NCI-H1092 treated with DMSO at 0.1 percent for 48 hours (cell line): ENCODE measurements around the gene FRK.
"Not testable (repeated sequence)": the region's sequence is repeated elsewhere in the genome, so short reads cannot be mapped to it uniquely, and the experiment has no call there.

Experiments
- DNase-seq: peaks from one replicate; lab custom pipeline; 2025; lab: John Stamatoyannopoulos, UW

The FRK gene

DNA sequence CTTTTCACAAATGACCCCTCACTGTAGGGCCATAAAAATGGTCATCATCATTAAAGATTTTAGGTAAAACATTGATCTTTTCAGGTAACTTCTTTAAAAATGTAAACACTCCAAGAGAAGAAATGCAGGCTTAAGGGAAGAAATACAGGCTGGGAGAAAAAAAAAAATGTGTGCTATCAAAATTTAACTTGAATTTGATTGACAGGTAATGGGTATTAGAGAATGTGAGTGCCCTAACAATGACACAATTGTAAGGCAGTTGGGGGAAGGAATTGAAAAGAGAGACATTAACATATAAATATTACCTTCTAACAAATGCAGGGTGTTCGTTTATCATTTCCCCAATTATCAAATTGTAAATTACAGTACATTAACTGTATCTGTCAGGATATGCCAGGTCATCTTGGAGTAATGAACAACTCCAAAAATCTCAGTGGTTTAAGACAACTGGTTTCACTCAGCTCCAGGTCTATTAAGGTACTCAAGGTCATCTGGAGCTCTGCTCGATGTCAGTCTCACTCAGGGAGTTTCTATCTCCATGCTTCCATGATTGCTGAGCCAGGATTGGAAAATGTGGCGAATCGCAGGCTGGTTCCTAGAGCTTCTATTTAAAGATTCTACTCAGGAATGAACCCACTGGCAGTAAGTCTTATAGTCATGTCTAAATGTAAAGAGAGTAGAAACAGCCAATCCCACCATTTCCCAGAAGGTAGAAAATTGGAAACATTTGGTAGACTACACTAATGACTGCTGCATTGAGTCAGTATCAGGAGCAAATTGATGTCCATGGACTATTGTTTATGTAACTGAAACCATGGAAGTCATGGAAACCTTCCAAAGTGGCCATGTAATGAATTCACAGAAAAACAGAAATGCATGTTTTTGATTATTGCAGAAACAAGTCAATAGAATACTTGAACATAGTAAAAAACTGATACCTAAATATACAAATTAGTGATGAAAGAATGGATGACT is 55.6 kb downstream of the FRK start:
- no peak for DNase-seq

GRCh38 chr6:116003668-116004067 is 57.0 kb downstream of the FRK start:
- no peak for DNase-seq

- DNase-seq, result no peak
Measured at GRCh38 chr6:116002756-116003155, 57.9 kb downstream of the FRK start.

DNA sequence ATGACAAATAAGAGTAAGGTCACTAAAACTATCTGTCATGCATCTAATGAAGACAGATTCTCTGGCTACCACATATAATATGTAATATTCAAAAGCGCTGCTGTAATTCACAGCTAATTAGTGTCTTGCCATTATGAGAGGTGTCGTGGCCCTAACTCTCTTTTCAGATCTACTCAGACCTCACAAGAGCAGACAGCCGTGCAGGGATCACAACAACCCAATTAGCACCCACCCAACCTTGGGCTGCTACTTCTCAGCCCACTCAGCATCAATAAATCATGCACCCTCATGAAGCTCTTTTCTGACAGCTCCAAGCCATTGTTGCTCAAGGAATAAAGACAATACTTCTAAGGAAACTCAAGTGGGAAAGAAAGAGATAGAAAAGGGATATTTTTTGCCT is 61.5 kb downstream of the FRK start:
- no peak for DNase-seq

DNA sequence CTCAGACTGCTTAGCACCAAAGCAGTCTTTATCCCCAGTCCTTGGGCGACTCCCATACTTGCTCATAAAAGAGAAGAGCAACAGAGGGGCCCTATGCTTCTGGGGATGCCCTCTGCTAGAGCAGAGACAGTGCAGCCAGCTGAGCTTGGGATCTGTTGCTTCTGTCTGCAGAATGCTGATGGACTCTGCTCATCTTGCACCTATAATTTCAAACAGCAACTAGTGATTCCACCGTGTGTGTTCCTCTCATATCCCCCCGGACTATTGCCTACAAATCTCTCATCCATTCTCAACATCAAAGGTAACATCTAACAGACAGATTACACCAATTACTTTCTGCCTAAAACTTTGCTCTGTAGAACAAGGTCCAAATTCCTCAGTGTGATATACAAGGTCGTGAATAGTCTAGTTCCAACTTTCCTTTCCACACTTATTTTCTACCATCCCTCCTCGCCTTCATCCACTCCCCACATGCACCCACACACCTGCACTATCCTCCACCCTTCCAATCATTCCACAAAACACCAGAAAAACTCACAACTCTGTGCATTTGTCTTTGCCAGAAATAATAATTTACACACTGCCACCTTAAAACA is 62.6 kb downstream of the FRK start:
- DNase-seq, result no peak

- no peak for DNase-seq
Measured at GRCh38 chr6:115986026-115986425, 74.7 kb downstream of the FRK start.

DNA sequence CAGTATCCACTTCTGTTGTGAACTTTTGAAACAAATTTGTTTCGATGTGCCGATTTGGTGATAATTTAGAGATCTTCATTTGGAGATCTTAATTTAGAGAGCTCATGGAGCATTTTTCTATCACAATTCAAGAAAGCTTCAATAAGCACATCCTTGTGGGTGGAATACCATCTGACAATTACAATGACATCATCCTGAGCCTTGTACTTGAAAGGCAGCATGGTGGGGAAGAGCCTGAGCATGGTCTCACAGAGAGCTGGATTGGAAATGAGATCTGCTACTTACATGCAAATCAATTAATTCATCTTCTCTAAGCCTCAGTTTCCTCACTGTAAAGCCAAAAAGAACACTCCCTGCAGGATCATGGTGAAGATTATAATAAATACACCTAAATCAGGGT is 75.9 kb downstream of the FRK start:
- DNase-seq, result no peak

- DNase-seq, result no peak
Measured at GRCh38 chr6:115983998-115984397, 76.7 kb downstream of the FRK start.

- no peak for DNase-seq
Measured at GRCh38 chr6:115982453-115982852, 78.2 kb downstream of the FRK start.

GRCh38 chr6:115977220-115977619 is 83.5 kb downstream of the FRK start:
- no peak for DNase-seq

GRCh38 chr6:115976321-115976870 is 84.3 kb downstream of the FRK start:
- DNase-seq, result no peak

DNA sequence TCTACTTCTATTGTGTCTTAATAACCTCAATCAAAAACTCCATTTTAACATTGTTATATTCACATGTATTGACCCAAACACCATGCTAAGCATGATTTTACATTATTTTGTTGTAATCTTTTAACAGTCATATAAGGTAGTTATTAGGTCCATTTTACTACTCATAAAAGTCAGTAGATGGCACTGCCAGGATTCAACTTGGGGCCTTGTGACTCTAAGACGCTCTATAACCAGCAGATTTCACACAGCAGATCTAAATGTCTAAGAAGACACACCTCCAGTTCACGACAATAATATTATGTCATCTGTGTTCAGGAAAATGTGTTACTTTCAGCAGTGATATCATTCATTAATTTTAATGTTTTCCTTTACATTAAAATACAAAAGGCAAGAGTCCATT is 88.0 kb downstream of the FRK start:
- DNase-seq, result no peak

DNA sequence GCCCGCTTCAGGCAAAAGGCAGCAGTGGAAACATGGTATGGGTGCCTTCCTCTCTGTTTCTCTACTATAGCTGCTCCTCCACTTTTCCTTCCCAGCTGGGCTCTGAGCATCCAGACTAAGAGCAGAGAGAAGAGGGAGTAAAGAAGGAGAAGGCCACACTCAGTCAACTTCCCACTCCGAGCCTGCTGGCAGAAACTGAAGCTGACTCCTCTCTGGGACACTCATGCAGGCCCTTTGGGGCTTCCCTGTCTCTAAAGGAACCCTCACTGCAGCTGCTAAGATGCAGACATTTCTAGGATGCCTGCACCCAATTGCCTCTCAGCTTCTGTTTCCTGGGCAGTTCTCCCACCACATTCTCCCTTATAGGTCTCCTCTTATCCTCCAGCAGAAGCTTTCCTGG is 88.9 kb downstream of the FRK start:
- DNase-seq, result no peak

DNA sequence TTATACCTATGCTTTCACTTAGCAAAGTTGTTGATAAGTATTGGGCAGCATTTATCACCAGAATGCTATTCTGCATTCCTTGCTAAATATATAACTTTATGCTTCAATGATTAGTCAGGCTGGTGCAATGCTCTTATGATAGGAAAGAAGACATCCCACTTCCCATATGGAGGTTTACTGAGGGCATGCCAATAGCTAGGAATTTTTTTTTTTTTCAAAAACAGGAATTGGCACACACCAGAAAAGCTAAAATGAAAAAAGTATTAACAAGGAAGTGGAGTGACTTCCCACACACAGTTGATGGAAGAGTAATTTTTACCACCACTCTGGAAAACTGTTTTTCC is 90.8 kb downstream of the FRK start:
- DNase-seq, result no peak

- DNase-seq, result no peak
Measured at GRCh38 chr6:115969207-115969929, 91.3 kb downstream of the FRK start.

DNA sequence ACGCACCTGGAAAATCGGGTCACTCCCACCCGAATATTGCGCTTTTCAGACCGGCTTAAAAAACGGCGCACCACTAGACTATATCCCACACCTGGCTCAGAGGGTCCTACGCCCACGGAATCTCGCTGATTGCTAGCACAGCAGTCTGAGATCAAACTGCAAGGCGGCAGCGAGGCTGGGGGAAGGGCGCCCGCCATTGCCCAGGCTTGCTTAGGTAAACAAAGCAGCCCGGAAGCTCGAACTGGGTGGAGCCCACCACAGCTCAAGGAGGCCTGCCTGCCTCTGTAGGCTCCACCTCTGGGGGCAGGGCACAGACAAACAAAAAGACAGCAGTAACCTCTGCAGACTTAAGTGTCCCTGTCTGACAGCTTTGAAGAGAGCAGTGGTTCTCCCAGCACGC is 100.4 kb downstream of the FRK start:
- not testable (repeated sequence) for DNase-seq

DNA sequence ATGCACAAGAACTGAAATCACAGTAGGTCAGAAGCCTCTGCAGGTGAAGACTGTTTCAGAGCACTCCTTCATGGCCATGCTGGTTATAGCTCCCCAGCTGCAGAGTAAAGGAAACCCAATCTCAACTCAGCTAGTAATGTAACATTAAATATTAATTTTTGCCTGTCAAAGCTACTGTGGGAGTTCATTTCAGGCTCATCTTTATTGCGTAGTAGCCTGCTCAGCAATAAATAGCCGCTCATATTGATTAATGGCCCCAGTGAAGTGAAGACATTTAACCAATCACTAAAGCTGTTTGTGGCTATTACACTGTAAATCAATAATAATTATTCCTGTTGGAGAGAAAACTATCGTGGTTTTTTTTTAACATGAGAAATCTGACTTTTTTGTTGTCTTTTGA is 101.7 kb downstream of the FRK start:
- DNase-seq, result no peak

DNA sequence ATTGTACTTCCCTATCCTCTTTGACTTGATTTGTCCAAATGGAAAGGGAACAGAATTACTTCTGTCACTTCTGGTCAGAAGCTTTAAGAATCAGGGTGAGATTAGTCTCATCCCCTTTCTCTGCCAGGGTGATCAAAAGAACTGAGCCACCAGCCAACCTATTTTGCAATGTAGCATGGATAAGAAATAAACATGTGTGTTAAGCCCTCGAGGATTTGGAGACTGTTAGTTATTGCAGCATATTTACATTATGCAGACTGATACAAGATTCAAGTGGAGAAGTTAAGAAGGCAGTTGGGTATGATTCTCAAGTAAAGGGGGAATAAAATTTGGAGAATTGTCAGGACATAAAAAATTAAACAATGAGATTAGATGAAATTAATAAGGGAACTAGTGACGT is 106.0 kb downstream of the FRK start:
- DNase-seq, result no peak

DNA sequence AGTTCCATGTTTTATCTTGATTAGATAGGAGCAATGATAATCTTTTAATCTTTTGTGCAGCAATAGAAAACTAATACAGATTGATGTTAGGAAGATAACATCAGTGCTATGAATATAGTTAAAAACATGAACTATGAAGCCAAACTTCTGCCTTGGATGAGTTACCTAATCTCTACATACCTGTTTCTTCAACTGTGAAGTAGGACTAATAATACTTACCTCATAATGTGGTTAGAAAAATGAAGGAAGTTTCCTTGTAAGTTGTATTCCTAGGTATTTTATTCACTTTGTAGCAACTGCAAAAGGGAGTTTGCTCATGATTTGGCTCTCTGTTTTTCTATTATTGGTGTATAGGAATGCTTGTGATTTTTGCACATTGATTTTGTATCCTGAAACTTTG is 111.9 kb downstream of the FRK start:
- no peak for DNase-seq

DNA sequence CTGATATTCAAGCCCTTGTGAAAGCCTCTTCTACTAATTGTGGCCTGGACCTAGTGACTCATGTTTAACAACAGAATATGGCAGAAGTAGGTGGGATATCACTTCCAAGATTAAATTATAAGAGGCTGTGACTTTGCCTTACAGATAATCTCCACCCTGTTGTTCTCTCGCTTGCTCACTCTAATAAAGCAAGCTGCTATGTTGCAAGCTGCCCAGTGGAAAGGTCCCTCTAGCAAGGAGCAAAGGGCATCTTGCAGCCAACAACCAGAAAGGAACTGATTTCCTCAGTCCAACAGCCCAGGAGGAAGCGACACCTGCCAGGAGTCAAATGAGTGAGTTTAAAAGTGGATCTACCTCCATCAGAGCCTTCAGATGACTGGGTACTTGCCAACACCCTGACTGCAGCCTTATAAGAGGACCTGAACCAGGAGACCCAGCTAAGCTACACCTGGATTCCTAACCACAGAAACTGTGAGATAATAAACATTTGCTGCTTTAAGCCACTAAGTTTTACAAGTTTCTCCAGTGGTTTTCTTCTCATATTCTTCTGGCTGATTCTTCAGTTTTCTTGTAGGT is 112.6 kb downstream of the FRK start:
- no peak for DNase-seq

DNA sequence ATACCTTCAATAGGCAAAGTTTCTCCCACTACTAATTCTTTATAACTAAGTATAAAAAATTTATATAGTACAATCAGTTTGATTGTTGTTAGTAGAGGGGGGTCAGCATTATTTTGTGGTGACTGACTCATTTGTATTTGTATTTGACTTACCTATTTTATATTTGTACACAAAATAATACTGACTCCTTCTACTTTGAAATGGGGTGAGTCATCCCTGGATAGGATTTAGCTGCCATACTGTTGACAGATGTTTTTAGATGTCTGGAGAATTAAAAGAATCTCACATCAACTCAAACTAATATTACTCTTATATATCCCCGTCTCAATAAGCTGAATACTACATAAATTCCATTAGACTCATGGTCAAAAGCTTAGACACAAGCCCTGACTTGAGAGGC is 114.9 kb downstream of the FRK start:
- DNase-seq, result no peak

DNA sequence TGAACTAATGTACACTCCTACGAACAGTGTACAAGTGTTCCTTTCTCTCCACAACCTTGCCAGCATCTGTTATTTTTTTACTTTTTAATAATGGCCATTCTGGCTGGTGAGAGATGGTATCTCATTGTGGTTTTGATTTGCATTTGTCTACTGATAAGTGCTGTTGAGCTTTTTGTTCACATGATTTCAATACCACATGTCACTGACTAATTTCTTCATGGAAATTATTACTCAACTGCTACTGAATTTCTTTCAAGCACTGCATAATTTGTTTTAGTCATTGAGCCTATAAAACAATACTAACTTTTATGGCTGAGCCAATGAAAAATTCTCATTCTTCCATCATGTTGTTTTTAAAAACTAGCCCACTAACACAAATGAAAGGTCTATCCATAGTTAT is 115.4 kb downstream of the FRK start:
- DNase-seq, result no peak
